Measurements from ENCODE around the gene ZNF445. TPM values are rescaled to one million over a fixed set of nuclear protein-coding genes. Genes with fewer than 3 reads are reported as not detected.
"Not testable (repeated sequence)": the region's sequence is repeated elsewhere in the genome, so short reads cannot be mapped to it uniquely, and the experiment has no call there.

The ZNF445 gene
- total and polyA plus RNA-seq, 10 donors, result 1.2 to 29.0 (median 16.9) TPM

GRCh38 chr3:44402548-44402947 is 74.9 kb downstream of the ZNF445 start:
- Histone ChIP-seq H3K27ac (no peak overlapping the region), H3K4me3 (no peak overlapping the region), H3K27me3 (replicated peaks in 1 of 7) (no peaks in the 10 kb centered on the region), H3K9me3 (no peaks in the 10 kb centered on the region), H3K4me1 (no peaks in the 10 kb centered on the region), H3K36me3 (peaks cover 0 to 46% (median 6%) of the 10 kb centered on the region in 6 donors)
- TF ChIP-seq POLR2AphosphoS5 (IDR thresholded peaks at IDR 0.05) (no peak), CTCF (IDR thresholded peaks at IDR 0.05 in 8 of 11, conservative IDR thresholded peaks at IDR 0.05 in 3 of 11) (no peak), POLR2A (IDR thresholded peaks at IDR 0.05) (no peak)
- WGBS, 5 donors, result 95 to 100% (median 98%) methylated on average over 3 of the region's 3 CpGs
- no peak for DNase-seq
- intact Hi-C loops (cut with DNase I; ENCODE audit: low total_unique reads), result no loop called here

- intact Hi-C loops (cut with DNase I; ENCODE audit: low total_unique reads), result no loop called here
- no peak for DNase-seq
- WGBS, 5 donors, result 76 to 84% (median 78%) methylated on average over 2 of the region's 2 CpGs
These were observed 76.7 kb downstream of the ZNF445 start for GRCh38 chr3:44400771-44401170.

GRCh38 chr3:44398853-44399252 is 78.6 kb downstream of the ZNF445 start:
- no peak for TF ChIP-seq CTCF (IDR thresholded peaks at IDR 0.05 in 8 of 11, conservative IDR thresholded peaks at IDR 0.05 in 3 of 11)
- TF ChIP-seq POLR2A (IDR thresholded peaks at IDR 0.05), result no peak
- no peak for TF ChIP-seq POLR2AphosphoS5 (IDR thresholded peaks at IDR 0.05)
- Histone ChIP-seq H3K27ac (no peak overlapping the region), H3K4me1 (no peaks in the 10 kb centered on the region), H3K9me3 (no peaks in the 10 kb centered on the region), H3K27me3 (replicated peaks in 1 of 7) (no peaks in the 10 kb centered on the region), H3K4me3 (no peak overlapping the region), H3K36me3 (peaks cover 0 to 63% (median 6%) of the 10 kb centered on the region in 6 donors)
- 84 to 92% (median 88%) methylated on average over 4 of the region's 4 CpGs for WGBS, 5 donors
- no peak for DNase-seq
- intact Hi-C loops (cut with DNase I; ENCODE audit: low total_unique reads), result no loop called here

More at GRCh38 chr3:44400771-44401170, 76.7 kb downstream of the ZNF445 start:
- no peaks in the 10 kb centered on the region for H3K9me3 ChIP-seq
- no peak for TF ChIP-seq POLR2AphosphoS5 (IDR thresholded peaks at IDR 0.05)
- TF ChIP-seq POLR2A (IDR thresholded peaks at IDR 0.05), result no peak
- TF ChIP-seq CTCF (IDR thresholded peaks at IDR 0.05 in 8 of 11, conservative IDR thresholded peaks at IDR 0.05 in 3 of 11), result no peak
- H3K27ac ChIP-seq, result no peak overlapping the region
- no peak overlapping the region for H3K4me3 ChIP-seq
- no peaks in the 10 kb centered on the region for H3K27me3 ChIP-seq (replicated peaks in 1 of 7)
- peaks cover 0 to 63% (median 6%) of the 10 kb centered on the region in 6 donors for H3K36me3 ChIP-seq
- no peaks in the 10 kb centered on the region for H3K4me1 ChIP-seq

- DNase-seq; H3K9me3 ChIP-seq; intact Hi-C loops (cut with DNase I; ENCODE audit: low total_unique reads); H3K27me3 ChIP-seq (replicated peaks in 1 of 7); H3K4me3 ChIP-seq; H3K4me1 ChIP-seq; H3K27ac ChIP-seq: not testable (repeated sequence)
- 94 to 99% (median 97%) methylated on average over 8 of the region's 8 CpGs for WGBS, 5 donors
- H3K36me3 ChIP-seq, result peaks cover 0 to 63% (median 6%) of the 10 kb centered on the region in 6 donors
These were observed 79.2 kb downstream of the ZNF445 start for GRCh38 chr3:44398271-44398670.
